ENCODE measurements around the gene TIA1.
A peak's percentile ranks its signal among the peaks of the same experiment; 100 is the strongest.
"Not testable (repeated sequence)": the region's sequence is repeated elsewhere in the genome, so short reads cannot be mapped to it uniquely, and the experiment has no call there.

TIA1 gene, protein sequence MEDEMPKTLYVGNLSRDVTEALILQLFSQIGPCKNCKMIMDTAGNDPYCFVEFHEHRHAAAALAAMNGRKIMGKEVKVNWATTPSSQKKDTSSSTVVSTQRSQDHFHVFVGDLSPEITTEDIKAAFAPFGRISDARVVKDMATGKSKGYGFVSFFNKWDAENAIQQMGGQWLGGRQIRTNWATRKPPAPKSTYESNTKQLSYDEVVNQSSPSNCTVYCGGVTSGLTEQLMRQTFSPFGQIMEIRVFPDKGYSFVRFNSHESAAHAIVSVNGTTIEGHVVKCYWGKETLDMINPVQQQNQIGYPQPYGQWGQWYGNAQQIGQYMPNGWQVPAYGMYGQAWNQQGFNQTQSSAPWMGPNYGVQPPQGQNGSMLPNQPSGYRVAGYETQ

DNA sequence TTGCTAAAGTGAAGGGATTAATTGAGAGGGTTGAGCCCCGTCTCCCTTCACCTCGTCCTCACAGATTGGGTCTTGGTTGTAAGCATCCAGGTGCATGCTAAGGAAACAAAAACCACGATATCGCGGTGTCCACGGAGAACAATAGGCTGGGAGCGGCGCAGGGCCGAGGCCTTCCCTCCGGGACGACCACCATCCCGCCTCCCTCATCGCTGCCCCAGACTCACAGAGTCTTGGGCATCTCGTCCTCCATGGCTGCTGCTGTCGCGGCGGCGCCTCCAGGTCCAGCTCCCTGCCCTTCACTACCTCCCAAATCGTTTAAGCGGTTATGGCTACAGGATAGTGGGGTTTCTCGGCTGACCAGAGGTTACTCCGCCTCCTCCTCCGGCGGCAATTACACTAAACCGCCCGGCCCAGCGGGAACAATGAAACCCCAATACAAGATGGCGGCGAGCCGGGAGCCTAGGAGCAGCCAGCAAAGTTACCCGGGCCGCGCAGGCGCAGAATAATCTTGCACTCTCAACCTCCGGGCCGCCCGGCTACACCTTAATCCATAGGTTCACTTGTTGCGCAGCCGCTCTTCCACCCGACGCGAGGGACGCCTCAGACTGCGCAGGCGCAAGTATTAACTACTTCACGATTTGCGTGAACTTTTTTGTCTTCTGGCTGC lies at the start of gene TIA1:
TIA1 (minus strand) TSS at position 448 of the 667 bp plus-strand sequence; CDS start at position 250, 198 bp downstream.
- peak; percentile 93 for DNase-seq

DNA sequence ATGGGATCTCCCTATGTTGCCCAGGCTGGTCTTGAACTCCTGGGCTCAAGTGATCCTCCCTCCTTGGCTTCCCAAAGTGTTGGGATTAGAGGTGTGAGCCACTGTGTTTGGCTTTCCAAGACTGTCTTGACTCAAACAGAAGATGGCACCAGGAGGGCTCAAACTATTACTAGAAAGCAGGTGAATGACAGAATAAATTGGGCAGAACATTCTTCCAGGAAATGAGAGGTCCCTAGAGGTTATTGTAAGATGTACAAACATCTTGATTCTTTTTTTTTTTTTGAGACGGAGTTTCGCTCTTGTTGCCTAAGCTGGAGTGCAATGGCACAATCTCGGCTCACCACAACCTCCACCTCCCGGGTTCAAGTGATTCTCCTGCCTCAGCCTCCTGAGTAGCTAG lies 49.4 kb upstream of the TIA1 start:
- not testable (repeated sequence) for DNase-seq

DNA sequence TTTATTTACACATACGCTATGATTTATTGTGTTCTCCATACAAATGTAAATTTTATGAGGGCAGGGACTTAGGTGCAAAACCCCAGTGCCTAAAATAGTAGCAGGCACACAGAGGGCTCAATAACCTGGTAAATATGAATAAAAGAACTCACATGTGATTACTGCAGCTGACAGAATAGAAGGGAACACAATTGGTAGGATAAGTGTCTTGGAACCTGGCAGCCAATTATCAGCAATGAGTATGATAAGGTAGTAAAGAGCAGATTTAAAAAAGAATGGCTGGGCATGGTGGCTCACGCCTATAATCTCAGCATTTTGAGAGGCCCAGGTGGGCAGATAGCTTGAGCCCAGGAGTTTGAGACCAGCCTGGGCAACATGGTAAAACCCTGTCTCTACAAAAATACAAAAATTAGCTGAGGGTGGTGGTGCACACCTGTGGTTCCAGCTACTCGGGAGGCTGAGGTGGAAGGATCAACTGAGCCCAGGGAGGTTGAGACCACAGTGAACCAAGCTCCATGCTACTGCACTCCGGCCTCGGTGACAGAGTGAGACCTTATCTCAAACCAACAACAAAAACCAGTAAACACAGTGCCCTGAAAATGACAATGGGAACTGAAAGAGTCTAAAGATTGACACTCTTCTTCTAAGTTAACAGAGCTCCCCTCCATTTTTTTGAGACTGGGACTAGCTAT lies 35.2 kb upstream of the TIA1 start:
- DNase-seq, result no peak

DNA sequence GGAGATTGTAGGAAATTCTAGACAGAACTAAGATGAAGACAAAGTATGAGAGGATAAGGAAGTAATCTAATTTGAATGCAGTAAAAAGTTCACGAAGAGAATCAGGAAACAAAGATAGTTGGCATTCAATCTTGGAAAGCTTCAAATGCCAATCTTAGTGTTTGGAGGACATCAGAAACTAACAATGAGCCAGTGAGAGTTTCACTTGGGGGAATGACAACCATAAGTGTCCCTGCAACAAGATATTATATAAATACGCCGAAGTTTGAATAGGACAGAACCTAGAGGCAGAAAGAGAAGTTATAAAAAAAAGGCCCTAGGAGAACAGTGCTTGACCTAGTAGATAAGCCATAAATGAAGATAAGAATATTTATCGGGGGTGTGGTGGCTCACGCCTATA lies 34.0 kb upstream of the TIA1 start:
- DNase-seq, result no peak

DNA sequence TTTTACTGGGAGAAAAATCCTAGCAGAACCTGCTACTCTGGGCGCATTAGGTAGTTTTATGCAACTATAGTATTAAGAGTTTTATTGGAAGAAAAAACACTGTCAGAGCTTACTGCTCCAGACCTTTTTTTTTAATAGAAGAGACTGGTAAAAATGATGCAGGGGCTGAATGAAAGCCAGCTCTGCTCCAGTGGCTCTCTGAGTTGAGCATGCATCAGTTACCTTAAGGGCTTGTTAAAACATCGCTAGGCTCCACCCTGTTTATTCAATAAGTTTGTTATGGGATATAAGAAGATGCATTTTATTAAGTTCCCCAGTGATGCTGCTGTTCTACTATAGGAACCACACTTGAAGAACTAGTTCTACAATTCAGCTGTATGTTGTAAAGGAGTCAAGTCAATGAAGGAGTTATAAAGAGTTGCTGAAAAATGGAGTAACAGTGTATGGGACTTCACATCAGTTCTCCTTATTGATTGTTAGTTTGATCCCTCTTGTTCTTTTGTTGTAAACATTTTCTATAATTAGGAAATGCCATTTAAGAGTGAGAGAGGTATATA lies 31.9 kb upstream of the TIA1 start:
- DNase-seq, result no peak

DNA sequence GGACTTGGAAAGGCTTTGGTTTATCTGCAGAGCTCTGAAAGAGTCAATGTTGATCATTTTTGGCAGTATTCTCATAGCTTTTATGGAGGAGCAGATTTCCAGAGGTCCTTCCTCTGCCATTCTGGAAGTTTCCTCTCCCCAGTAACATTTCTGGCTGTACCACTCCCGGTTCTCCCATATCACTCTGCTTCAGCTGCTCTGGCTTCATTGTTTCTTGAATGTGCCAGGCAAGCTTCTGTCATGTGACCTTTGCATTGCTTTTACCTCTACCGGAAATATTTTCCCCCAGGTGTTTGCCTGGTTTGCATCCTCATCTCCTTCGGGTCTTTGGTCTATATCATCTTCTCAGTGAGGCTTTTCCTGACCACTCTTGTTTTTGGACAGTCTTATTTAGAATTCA lies 21.9 kb upstream of the TIA1 start:
- no peak for DNase-seq

DNA sequence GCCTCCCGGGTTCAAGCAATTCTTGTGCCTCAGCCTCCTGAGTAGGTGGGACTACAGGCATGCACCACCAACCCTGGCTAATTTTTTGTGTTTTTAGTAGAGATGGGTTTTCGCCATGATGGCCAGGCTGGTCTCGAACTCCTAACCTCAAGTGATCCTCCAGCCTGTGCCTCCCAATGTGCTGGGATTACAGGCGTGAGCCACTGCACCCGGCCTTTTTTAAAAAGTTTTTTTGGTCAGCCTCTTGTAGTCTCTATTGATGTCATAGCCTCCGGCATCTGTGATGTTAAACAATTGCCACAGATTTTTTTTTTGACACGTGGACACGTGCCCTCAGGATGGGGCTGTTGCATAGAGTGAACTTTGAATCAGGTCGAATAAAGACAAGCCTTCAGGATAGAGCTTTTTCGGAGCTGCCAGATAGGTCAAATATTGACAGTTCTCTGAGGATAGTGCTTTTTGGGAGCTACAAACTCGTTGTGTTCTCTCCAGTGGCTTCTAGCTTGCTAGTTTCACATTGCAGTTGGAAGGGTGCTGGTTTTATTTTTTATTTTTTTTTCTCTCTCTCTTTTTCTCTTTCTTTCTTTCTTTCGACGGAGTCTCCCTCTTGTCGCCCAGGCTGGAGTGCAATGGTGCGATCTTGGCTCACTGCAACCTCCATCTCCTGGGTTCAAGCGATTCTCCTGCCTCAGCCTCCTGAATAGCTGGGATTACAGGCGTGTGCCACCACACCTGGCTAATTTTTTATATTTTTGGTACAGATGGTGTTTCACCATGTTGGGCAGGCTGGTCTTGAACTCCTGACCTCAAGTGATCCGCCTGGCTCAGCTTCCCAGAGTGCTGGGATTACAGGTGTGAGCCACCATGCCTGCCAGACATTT lies 21.2 kb upstream of the TIA1 start:
- DNase-seq, result not testable (repeated sequence)

DNA sequence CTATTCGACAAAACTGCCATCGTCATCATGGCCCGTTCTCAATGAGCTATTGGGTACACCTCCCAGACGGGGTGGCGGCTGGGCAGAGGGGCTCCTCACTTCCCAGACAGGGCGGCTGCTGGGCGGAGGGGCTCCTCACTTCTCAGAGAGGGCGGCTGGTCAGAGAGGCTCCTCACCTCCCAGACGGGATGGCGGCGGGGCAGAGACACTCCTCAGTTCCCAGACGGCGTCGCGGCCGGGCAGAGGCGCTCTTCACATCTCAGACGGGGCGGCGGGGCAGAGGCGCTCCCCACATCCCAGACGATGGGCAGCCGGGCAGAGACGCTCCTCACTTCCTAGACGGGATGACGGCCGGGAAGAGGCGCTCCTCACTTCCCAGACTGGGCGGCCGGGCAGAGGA lies 18.5 kb upstream of the TIA1 start:
- not testable (repeated sequence) for DNase-seq

DNA sequence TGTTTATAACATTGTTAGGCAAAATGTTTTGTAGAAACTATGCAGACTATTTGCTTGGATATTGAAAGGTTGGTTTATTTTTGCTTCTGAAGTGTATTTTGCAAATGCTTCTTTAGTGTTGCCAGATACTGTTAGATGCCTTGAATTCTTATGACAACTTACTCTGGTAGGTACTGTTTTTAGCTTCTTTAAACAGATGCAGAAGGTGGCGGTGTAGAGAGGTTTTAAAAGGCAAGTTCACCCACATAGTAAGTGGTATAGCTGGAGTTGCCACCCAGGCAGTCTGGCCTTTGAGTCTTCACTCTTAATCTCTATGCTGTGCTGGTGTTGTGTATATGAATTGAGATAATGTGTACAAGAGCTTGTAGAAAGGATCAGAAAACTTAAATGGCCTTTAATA lies 13.1 kb upstream of the TIA1 start:
- DNase-seq, result no peak

DNA sequence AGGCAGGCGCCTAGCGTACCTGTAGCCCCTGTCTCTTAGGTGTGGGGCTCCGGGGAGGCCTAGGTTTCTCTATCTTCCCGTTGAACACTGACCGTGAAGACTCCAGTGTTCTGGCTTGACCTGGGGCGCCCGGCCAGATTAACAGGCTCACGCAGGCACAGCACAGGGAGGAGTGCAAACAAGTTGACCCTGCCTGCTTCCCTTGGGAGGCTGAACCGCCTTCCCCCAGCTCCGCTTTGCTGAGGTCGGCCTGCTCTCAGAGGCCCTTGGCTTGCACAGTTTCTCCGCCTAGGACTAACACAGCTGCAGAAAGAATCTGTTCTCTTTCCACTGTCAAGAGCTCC lies 10.1 kb upstream of the TIA1 start:
- DNase-seq, result no peak

DNA sequence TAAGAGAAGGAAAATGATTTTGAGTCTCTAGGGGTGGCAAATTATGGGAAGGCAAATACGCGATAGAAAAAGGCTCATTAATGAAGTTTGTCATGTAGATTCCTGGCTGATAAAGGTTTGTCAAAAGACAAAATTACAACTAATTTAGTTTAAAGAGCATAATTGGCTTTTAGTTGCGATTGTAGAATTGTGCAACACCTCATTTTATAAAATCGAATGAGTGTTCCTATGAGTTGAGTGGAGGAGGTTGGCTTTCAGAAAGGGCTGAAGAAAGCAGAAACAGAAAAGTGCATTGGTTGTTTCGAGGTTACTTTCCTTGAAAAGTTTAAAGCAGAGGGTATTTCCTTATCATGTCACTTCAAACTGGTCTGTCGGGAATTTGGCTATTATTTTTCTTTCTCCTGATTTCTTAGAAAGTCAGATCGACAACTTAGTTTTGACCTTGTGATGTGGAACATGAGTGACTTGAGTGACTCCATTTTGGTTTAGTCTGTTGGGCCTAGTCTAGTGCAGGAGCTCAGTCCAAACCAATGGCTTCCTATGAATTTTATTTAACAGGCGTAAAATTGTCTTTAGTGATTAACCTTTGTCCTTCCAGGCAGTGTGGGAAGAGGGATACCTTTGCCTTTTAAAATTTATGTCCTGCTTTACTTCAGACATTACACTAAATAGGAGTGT lies 7.3 kb upstream of the TIA1 start:
- no peak for DNase-seq

DNA sequence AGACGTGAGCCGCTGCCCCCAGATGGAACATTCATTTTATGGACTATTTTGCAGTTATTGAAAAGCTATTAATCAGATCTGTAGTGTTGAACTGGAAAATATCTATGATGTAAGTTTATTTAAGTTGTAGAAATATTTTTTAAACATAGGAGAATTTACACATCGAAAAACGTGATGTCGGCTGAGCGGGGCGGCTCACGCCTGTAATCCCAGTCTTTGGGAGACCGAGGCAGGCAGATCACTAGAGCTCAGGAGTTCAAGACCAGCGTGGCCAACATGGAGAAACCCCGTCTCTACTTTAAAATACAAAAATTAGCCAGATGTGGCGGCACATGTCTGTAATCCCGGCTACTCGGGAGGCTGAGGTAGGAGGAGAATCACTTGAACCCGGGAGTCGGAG lies 2.0 kb upstream of the TIA1 start:
- no peak for DNase-seq

DNA sequence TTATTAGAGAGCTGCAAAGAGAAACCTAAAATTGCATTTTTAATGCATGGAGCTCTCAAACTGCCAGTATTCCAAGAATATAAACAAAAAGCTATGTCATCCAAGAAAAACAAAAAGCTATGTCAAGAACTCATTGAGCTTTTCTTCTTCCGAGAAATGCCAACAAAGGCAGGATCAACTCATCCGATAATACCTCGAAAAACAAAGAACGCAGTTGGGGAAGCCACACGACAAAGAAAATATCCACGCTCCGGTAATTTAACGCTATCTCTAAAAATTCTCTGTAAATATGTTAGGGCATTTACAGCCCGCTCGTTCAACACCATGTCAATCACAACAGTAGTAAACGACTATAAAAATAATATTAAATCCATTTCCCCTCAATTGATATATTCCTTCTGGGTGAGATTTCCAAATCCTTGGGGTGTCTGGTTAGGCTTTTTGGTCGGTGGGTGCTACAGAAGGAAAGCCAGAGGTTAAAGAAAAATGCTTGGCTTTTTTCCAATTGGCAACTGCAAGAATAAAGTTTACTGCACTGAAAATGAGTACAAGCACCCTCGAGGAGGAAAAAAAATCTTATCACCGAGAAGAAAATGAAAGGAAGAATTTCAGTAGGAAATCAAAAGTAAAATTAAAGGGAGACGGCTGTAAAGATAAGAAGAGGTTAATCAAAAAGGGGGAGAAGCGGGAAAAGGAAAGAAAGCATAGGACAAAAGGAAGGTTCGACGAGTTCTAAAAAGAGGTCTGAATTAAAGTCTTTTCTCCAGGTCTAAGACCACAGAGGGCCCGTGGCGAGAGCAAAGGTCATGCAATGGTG lies 856 bp downstream of the TIA1 start:
- DNase-seq, result peak; percentile 37

DNA sequence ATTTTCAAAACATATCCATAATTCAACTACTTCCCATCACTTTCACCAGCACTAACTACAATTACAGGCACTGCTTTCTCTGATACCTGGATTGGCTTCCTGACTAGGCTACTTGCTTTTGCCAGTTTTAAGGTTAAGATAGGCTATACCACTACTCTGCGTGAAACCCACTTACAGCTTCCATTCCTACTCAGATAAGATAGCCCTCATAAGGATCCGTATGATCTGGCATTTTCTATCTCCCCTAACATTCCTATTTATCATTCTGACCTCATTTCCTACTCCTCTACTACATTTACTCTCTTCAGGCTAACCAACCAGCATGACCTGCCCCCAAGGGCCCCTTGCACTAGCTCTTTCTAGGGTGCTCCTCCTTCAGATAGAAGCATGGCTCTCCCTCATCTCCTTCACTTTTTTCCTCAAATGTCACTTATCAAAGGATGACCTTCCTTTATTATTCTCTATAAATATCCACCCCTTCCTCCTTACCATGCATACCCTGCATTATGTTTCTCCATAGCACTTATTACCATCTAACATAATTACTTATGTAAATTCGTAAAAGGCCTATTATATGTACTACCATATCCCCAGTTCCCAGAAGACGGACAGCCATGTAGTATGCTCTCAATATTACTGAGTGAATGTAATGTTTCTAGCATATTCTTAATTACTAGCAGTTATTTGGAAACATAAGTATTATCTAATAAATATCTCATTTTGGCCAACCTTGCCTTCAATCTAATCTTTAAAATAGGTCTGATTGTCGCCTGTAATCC lies 4.4 kb downstream of the TIA1 start:
- DNase-seq, result no peak

DNA sequence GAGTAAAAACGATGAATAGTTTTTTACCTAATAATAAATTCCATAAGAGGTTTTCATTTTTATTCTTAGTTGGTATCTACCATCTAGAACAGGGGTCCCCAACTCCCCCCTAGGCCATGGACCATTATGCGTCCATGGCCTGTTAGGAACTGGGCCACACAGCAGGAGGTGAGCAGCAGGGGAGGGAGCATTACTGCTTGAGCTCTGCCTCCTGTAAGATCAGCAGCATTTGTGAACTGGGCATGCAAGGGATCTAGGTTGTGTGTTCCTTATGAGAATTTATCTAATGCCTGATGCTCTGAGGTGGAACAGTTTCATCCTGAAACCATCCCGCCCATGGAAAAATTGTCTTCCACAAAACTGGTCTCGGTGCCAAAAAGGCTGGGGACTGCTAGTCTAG lies 5.9 kb downstream of the TIA1 start:
- DNase-seq, result no peak

DNA sequence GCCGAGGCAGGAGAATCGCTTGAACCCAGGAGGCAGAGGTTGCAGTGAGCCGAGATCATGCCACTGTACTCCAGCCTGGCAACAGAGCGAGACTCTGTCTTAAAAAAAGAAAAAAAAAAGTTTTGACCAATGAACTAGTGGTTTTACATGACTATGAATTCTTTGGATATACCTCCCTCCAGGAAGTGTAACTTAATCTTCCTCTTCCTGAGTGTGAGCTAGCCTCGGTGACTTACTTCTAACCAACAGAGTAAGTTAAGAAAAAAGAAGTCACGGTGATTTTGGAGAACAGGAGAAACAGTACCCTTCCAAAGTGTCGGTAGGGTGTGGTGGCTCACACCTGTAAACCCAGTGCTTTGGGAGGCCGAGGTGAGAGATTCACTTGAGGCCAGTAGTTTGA lies 7.1 kb downstream of the TIA1 start:
- DNase-seq, result no peak

DNA sequence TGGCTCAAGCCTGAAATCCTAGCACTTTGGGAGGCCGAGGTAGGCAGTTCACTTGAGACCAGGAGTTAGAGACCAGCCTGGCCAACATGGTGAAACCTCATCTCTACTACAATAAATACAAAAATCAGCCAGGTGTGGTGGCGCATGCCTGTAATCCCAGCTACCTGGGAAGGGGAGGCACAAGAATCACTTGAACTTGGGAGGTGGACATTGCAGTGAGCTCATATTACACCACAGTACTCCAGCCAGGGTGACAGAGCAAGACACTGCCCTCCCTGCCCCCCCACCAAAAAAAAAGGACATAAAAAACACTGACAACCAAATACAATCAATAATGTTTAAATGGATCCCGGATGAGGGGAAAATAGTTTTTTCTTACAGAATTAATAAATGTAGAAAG lies 7.8 kb downstream of the TIA1 start:
- no peak for DNase-seq

DNA sequence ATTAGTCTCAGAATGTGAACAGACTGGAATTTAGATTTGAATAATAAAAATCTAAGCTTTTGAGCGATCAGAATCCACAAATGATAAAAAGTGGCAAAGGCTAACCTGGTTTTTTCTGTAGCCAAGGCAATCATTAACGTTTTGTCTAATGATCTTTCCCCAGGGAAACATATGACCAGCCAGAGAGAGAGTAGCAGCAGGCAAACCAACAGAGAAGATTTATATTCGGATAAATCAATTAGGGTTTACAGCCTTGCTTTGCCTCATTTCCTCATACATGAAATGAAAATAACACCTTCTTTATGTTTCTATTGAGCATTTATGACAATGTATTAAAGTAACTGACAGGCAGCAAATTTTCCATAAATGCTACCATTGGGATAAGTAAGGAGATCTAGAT lies 14.5 kb downstream of the TIA1 start:
- no peak for DNase-seq

DNA sequence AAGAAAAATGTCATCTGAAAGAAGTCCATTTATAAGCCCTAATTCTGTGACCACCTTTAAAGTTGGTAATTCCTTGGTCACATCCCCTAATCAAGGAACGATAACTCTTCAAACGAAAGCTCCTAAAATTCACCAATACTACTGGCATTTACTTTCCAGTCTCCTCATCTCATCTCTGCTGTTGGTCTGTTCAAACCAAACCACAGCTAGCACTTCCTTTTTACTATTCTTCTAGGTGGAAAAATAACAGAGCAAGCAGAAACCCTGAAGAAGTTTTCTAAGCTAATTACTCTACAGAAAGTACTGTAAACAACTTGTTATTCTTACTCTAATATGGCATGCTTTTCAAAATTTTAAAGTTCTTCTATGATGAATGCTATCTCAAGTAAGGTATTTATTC lies 21.6 kb downstream of the TIA1 start:
- no peak for DNase-seq

DNA sequence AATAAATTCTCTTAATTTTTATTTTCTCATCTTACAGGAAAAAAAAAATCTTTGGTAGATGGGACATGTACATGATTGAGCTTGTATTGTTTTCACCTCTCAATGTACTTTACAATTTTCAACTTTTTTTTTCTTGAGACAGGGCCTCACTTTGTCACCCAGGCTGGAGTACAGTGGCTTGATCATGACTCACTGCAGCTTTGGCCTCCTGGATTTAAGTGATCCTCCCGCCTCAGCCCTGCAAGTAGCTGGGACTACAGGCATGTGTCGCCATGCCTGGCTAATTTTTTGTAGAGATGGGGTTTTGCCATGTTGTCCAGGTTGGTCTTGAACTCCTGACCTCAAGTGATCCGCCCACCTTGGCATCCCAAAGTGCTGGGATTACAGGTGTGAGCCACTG lies 25.1 kb downstream of the TIA1 start:
- DNase-seq, result not testable (repeated sequence)
